Spinal cord (tissue), 10 donors: Measurements from ENCODE around the gene ADAM33. TPM values are rescaled to one million over a fixed set of nuclear protein-coding genes. Genes with fewer than 3 reads are reported as not detected.

ENCODE experiments used
- DNase-seq, 6 donors: peaks; one replicate each; pipeline versions ENCODE4 v3.0.0 to v3.0.0-alpha.2; 2013 to 2015; ENCODE audit warnings: low spot score in 6 of 6, low read depth in 4 of 6
- H3K27ac ChIP-seq: one replicate; pipeline ENCODE4 v1.5.1; 2013; ENCODE audit warnings: low read depth, low read length, control low read depth
- H3K27me3 ChIP-seq: one replicate; pipeline ENCODE4 v1.6.1; 2013; ENCODE audit warnings: low read length; ENCODE audit not compliant: control insufficient read depth, insufficient read depth
- H3K36me3 ChIP-seq: one replicate; pipeline ENCODE4 v1.6.1; 2013; ENCODE audit warnings: low read length; ENCODE audit not compliant: control insufficient read depth, insufficient read depth
- H3K4me1 ChIP-seq: one replicate; pipeline ENCODE4 v1.6.1; 2013; ENCODE audit warnings: low read length; ENCODE audit not compliant: control insufficient read depth, insufficient read depth
- H3K4me3 ChIP-seq: one replicate; pipeline ENCODE4 v1.5.1; 2013; ENCODE audit warnings: low read depth, low read length, control low read depth
- H3K9me3 ChIP-seq: one replicate; pipeline ENCODE4 v1.6.1; 2013; ENCODE audit warnings: low read length; ENCODE audit not compliant: control insufficient read depth, insufficient read depth
- WGBS: methylation state at CpG from one replicate; pipeline ENCODE4 v1.1.5; 2013; ENCODE audit warnings: missing lambda C conversion rate; ENCODE audit not compliant: insufficient coverage; 5-methylcytosine and 5-hydroxymethylcytosine counted together
- polyA plus RNA-seq, 2 donors: library from polyadenylated mRNA; unstranded; fragments of 120-200 nt; gene quantifications; one replicate each; pipeline ENCODE4 v1.2.1, GENCODE V29; 2013; ENCODE audit not compliant: insufficient read length in 2 of 2
- total RNA-seq, 2 donors: library from RNA; depleted of rRNA in 1 of 2; stranded (reverse); fragments of 120-200 nt in 1 of 2; fragments of >200 nt in 1 of 2; gene quantifications; one replicate each; pipeline versions ENCODE4 v1.2.3 to v1.2.4, GENCODE V29; 2013 to 2014
- donor health status: healthy.

ADAM33 gene
- total and polyA plus RNA-seq, 4 donors, result 18.9 to 46.3 (median 33.5) TPM

DNA sequence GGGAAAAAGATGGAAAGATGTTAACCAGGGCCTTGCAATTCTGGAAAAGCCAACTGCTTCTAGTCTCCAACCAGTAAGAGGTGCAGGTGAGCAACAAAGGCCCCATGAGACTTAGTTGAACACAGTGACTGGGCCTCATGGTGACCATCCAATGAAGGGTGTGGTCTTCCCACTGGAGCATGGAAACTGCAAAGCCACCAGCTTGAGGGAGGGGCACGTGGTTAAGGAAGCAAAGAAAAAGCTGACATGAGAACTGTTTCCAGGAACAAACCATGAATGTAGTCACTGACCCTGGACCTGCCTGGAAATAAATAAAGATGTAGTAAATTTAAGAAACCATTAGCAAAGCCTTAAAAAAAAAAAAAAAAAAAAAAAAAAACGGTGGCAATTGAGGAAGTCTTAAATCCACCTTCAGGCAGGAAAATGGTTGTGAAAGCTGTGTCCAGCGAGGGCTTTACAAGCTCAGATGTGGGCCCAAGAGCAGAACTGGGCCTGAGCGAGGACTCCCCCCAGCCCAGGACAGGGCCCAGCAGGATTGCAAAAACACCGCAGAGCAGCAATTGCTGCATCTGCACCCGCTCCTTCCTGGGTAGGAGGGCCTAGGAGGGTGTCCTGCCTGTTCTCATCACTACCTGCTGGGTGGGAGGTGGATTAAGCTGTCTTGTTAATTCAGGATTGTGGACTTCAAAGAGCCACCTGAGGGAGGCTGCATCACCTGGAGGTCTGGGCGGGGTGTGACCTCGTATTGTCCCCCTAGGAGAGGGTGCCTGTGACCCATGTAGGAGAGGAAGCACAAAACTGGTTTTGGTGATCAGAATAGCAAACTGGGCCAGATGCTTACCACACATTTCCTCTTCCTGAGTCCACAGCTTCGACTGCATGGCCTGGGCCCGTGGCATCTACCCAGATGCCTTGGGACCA lies 28.9 kb downstream of the ADAM33 start:
- H3K4me1 ChIP-seq, result peaks cover 12% of the 10 kb centered on the region
- H3K36me3 ChIP-seq, result peaks cover 21% of the 10 kb centered on the region
- no peak for DNase-seq
- no peak overlapping the region for H3K27ac ChIP-seq
- H3K9me3 ChIP-seq, result no peaks in the 10 kb centered on the region
- WGBS, result 88% methylated on average over 8 of the region's 10 CpGs
- H3K27me3 ChIP-seq, result no peaks in the 10 kb centered on the region
- no peak overlapping the region for H3K4me3 ChIP-seq

- Histone ChIP-seq H3K27me3 (no peaks in the 10 kb centered on the region), H3K36me3 (peaks cover 21% of the 10 kb centered on the region), H3K9me3 (no peaks in the 10 kb centered on the region), H3K4me3 (no peak overlapping the region), H3K27ac (no peak overlapping the region), H3K4me1 (peaks cover 12% of the 10 kb centered on the region)
- DNase-seq, result no peak
- WGBS, result 100% methylated on average over 5 of the region's 9 CpGs
These were observed 29.6 kb downstream of the ADAM33 start for GRCh38 chr20:3652221-3652620.

- Histone ChIP-seq H3K9me3 (no peaks in the 10 kb centered on the region), H3K27ac (no peak overlapping the region), H3K27me3 (no peaks in the 10 kb centered on the region), H3K4me1 (peaks cover 17% of the 10 kb centered on the region), H3K4me3 (no peak overlapping the region), H3K36me3 (peaks cover 25% of the 10 kb centered on the region)
- no peak for DNase-seq
- WGBS, result 88% methylated on average over 7 of the region's 9 CpGs
These were observed 30.4 kb downstream of the ADAM33 start for GRCh38 chr20:3651204-3651962.

GRCh38 chr20:3648951-3649350 lies 32.9 kb downstream of the ADAM33 start:
- Histone ChIP-seq H3K4me3 (no peak overlapping the region), H3K4me1 (peaks cover 12% of the 10 kb centered on the region), H3K27ac (no peak overlapping the region), H3K27me3 (no peaks in the 10 kb centered on the region), H3K36me3 (peaks cover 39% of the 10 kb centered on the region), H3K9me3 (no peaks in the 10 kb centered on the region)
- WGBS, result 50% methylated on average over 1 of the region's 9 CpGs
- peak in 2 of 6 donors; percentile 40 to 53 for DNase-seq

DNA sequence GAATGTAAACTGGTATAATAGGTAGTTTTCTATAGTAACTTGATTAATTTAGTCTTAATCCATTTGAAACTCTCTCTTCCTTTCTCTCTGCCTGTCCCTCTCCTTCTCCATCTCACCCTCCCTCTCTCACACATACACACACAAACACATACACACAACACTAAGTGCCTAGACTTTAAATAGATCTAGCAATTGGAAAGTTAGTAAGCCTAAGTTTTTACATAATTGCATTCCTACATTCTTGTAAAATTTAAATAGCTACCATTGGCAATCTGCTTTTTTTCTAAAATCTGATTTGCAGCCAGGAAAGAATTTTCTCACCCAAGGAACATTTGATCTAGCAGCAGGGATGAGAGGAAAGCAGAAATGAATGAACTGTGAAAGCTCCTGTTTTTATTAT lies 34.3 kb downstream of the ADAM33 start:
- no peak overlapping the region for H3K27ac ChIP-seq
- H3K4me3 ChIP-seq, result no peak overlapping the region
- H3K27me3 ChIP-seq, result no peaks in the 10 kb centered on the region
- H3K36me3 ChIP-seq, result peaks cover 41% of the 10 kb centered on the region
- H3K9me3 ChIP-seq, result no peaks in the 10 kb centered on the region
- peaks cover 12% of the 10 kb centered on the region for H3K4me1 ChIP-seq
- peak in 1 of 6 donors; percentile 80 for DNase-seq

DNA sequence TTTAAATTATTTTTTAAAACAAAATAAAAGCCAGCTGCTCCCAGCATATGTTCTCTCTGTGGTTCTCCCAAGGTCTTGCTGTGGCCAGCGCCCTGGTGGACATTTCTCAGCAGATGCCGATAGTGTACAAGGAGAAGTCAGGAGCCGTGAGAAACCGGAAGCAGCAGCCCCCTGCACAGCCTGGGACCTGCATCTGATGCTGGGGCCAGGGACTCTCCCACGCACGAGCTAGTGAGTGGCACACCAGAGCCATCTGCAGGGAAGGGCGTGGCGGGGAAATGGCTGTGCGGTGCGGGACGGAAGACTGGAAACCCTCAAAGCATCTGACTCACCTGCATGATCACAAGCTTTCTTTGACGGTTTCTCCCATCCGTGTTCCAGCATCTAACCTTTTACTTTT lies 35.2 kb downstream of the ADAM33 start:
- Histone ChIP-seq H3K4me3 (no peak overlapping the region), H3K9me3 (no peaks in the 10 kb centered on the region), H3K27me3 (no peaks in the 10 kb centered on the region), H3K27ac (no peak overlapping the region), H3K36me3 (peaks cover 37% of the 10 kb centered on the region), H3K4me1 (peaks cover 12% of the 10 kb centered on the region)
- no peak for DNase-seq
- WGBS, result 83% methylated on average over 9 of the region's 13 CpGs

- no peaks in the 10 kb centered on the region for H3K9me3 ChIP-seq
- no peak overlapping the region for H3K27ac ChIP-seq
- DNase-seq, result no peak
- 100% methylated on average over 1 of the region's 5 CpGs for WGBS
- H3K27me3 ChIP-seq, result no peaks in the 10 kb centered on the region
- peaks cover 31% of the 10 kb centered on the region for H3K36me3 ChIP-seq
- H3K4me3 ChIP-seq, result no peak overlapping the region
- H3K4me1 ChIP-seq, result peaks cover 12% of the 10 kb centered on the region
These were observed 35.8 kb downstream of the ADAM33 start for GRCh38 chr20:3646067-3646440.

GRCh38 chr20:3645309-3646066 lies 36.3 kb downstream of the ADAM33 start:
- peaks cover 12% of the 10 kb centered on the region for H3K4me1 ChIP-seq
- H3K4me3 ChIP-seq, result no peak overlapping the region
- 95% methylated on average over 19 of the region's 20 CpGs for WGBS
- H3K36me3 ChIP-seq, result peaks cover 30% of the 10 kb centered on the region
- H3K9me3 ChIP-seq, result no peaks in the 10 kb centered on the region
- no peaks in the 10 kb centered on the region for H3K27me3 ChIP-seq
- no peak overlapping the region for H3K27ac ChIP-seq
- no peak for DNase-seq

DNA sequence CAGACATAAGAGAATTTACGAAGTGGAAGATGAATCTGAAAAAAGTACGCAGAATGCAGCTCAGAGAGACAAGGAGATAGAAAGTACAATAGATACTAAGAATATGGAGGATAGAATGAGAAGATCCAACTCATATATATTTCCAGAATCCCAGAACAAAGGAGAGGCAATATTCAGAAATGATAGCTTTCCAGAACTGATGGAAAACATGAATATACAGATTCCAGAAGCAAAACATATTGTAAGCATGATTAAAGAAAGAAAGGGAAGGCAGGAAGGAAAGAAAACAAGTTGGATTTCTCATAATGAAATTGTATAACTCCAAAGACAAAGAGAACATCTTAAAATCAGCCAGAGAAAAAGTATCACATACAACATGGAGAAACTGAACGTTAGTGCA lies 41.6 kb downstream of the ADAM33 start:
- Histone ChIP-seq H3K9me3 (no peaks in the 10 kb centered on the region), H3K4me1 (no peaks in the 10 kb centered on the region), H3K4me3 (no peak overlapping the region), H3K27ac (no peak overlapping the region), H3K27me3 (no peaks in the 10 kb centered on the region), H3K36me3 (peaks cover 18% of the 10 kb centered on the region)
- DNase-seq, result no peak
- no CpG with 5 or more reads among the region's 3 CpGs for WGBS
